Activated gamma-delta T cell (primary cell): Measurements from ENCODE around the gene SPDYE9.
"Not testable (repeated sequence)": the region's sequence is repeated elsewhere in the genome, so short reads cannot be mapped to it uniquely, and the experiment has no call there.

ENCODE experiments used
- DNase-seq: peaks from one replicate; lab custom pipeline; 2025; lab: John Stamatoyannopoulos, UW
- total RNA-seq, 2 donors: gene quantifications; one replicate each; lab custom pipeline; 2026; lab: John Stamatoyannopoulos, UW

The SPDYE9 gene, protein sequence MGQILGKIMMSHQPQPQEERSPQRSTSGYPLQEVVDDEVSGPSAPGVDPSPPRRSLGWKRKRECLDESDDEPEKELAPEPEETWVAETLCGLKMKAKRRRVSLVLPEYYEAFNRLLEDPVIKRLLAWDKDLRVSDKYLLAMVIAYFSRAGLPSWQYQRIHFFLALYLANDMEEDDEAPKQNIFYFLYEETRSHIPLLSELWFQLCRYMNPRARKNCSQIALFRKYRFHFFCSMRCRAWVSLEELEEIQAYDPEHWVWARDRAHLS
- total RNA-seq = 0 reads per million in 2 donors

GRCh38 chr7:73085938-73086337 lies at the start of gene SPDYE9:
SPDYE9 (minus strand) TSS chr7:73086038; CDS start chr7:73084238, 1,800 bp downstream.
- DNase-seq = not testable (repeated sequence)

DNA sequence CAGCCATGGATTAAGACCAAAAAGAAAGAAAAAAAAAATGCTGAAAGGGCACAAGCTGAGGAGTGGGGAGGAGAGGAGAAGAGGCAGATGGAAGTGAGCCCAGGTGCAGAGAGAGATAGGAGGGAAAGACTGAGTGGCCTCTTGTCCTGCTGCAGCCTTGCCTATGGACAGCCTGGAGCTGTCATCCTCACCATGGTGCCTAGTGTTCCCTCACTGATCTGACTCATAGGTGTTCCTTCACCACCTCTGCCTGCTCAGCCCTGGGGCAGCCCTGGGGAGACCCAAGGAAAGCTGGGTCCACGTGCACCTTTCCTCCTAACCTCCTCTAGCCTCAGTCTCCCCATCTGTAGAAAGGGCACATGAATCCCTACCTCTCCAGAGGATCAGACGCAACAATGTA lies 49.0 kb upstream of the SPDYE9 start:
- DNase-seq = not testable (repeated sequence)

- DNase-seq = not testable (repeated sequence)
These were observed 46.9 kb upstream of the SPDYE9 start for GRCh38 chr7:73132651-73133217.

DNA sequence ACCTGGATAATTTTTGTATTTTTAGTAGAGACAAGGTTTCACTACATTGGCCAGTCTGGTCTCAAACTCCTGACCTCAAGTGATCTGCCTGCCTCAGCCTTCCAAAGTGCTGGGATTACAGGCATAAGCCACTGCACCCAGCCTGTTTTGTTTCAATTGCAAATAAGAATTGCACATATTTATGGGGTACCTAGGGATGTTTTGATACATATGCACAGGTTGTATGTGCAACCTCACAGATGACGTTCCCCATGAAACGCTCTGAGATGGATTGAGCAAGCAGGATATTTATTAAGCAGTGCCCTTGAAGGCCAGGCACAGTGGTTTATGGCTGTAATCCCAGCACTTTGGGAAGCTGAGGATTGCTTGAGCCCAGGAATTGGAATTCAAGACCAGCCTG lies 44.8 kb upstream of the SPDYE9 start:
- DNase-seq = not testable (repeated sequence)

GRCh38 chr7:73124126-73124525 lies 38.3 kb upstream of the SPDYE9 start:
- not testable (repeated sequence) for DNase-seq

- DNase-seq = not testable (repeated sequence)
These were observed 37.1 kb upstream of the SPDYE9 start for GRCh38 chr7:73122778-73123447.

GRCh38 chr7:73118155-73118554 lies 32.3 kb upstream of the SPDYE9 start:
- not testable (repeated sequence) for DNase-seq

DNA sequence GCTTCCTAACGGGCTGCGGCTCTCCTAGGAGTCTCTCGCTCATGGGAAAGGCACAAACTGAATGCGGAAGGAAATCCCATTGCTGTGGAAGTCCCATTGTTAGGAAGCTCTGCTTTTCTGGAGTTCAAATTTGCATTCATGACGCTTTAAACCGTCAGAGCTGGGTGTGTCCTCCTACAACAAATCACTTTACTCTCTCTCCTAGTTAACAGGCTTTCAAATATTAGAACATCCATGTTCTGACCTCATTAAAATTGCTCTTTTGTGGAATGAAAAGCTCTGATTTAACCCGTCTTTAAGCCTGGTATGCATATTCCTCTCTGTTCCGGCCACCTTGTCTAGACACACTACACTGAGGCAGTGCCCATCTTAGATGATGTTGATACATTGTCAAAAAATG lies 28.0 kb downstream of the SPDYE9 start, which contains the start of gene SPDYE11:
TSS of gene SPDYE11 (minus strand) at position 101 of the 400 bp plus-strand sequence. CDS start 1,800 bp downstream, outside the sequence.
- DNase-seq = not testable (repeated sequence)

GRCh38 chr7:73029666-73030065 lies 56.2 kb downstream of the SPDYE9 start, which contains the start of gene SPDYE8:
SPDYE8 (minus strand) TSS chr7:73029766; CDS start chr7:73027966, 1,800 bp downstream.
- not testable (repeated sequence) for DNase-seq
